Measurements from ENCODE around the gene LIPT2. TPM values are rescaled to one million over a fixed set of nuclear protein-coding genes. Genes with fewer than 3 reads are reported as not detected.

Gene LIPT2
- 1.7 and 3.2 TPM in 2 replicates for total RNA-seq
- polyA plus RNA-seq, result 4.0 and 4.1 TPM in 2 replicates
- polyA plus RNA-seq (2011; cell fraction: cytosol; rRNA removed), result 3.0 and 3.1 TPM in 2 replicates
- polyA plus RNA-seq (2011; cell fraction: nucleus; rRNA removed), result 1.8 and 3.0 TPM in 2 replicates
- 1.1 and 1.8 TPM in 2 replicates for polyA plus RNA-seq (2012)
- 3.3 and 5.6 TPM in 2 replicates for polyA minus RNA-seq
- polyA minus RNA-seq (2011; cell fraction: cytosol; rRNA and poly(A)+ RNA removed), result 4.3 TPM
- 2.7 and 3.3 TPM in 2 replicates for polyA minus RNA-seq (2011; cell fraction: nucleus; rRNA and poly(A)+ RNA removed)
- percentile 47 among the genes with signal in this experiment for Bru-seq, nascent RNA
- percentile 32 among the genes with signal in this experiment for BruChase-seq, experiment 1, labeled RNA remaining after a 6-hour chase
- percentile 35 among the genes with signal in this experiment for BruChase-seq, experiment 2, labeled RNA remaining after a 2-hour chase
- long read RNA-seq, transcript LIPT2-201 (2 exons, 1,018 nt), result major isoform, 6 of 10 reads
- long read RNA-seq, partial matches to known transcripts, result 0 of 10 reads
- long read RNA-seq, other reads (novel, unspliced or antisense), result 3 of 10 reads

DNA sequence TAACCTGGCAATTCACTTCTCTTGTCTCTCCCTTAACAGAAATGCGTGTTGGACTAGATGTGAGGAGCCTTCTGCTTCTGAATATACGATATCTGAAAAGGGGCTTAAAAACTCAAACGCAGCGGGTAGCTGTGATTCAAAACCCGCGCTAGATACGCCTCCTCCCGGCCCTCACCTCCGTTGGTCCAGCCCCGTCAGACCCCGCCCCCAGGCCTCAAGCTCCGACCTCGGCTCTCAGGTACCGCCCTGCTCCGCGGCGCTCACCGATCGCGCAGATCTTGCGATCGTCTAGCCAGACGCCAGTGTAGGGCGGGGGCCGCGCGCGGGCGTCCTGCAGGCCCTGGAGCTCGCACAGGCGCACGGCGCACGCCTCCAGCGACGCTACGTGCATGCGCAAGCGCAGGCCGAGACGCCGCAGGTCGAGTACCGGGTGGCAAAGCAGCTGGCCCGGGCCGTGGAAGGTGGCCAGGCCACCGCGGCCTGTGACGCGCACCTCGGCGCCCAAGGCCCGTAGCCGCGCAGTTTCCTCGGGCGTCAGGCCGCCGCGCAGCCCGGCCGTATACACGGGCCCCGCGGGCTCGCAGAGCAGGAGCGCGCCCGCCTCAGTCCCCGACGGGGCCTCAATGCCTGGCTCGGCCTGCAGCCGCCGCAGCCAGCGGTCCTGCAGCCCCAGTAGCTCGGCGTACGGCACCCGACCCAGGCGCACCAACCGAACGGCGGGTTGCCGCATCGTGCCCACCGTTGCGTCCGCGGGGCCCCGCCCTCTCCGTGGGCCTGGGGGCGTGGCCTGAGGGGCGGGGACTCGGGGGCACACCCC lies at the start of gene LIPT2:
TSS of gene LIPT2 (minus strand) at position 751 of the 817 bp plus-strand sequence. CDS start at position 730, 21 bp downstream.
- H3K9me1 ChIP-seq (replicated peaks; ENCODE audit: control insufficient read depth, extremely low read depth, insufficient read depth, low read length), result no peaks in the 10 kb centered on the region
- TF ChIP-seq GATA2 (IDR thresholded peaks at IDR 0.05; ENCODE audit: insufficient read depth, insufficient read length, low read depth, low read length) (peak; percentile 16), MAX (IDR thresholded peaks at IDR 0.05; ENCODE audit: insufficient read depth, insufficient read length) (no peak), POLR2A (IDR thresholded peaks at IDR 0.05; ENCODE audit: low read depth, low read length) (peak; percentile 85), POLR2AphosphoS5 (IDR thresholded peaks at IDR 0.05; ENCODE audit: insufficient read depth, low read depth, low read length) (peak; percentile 95)
- intact Hi-C loops (cut with micrococcal nuclease) (loop anchor here (1.0 kb wide), 1 partner anchor 66 kb away; no protein-coding TSS in a partner anchor), dilution Hi-C loops (cut with MboI; ENCODE audit: extremely low pct_ligation_motif_present, low sequenced_read_pairs) (no loop called here)
- H3K4me1 ChIP-seq (ENCODE audit: control insufficient read depth, extremely low read depth, insufficient read depth, low read length), result peaks cover 4% of the 10 kb centered on the region
- H4K20me1 ChIP-seq (replicated peaks; ENCODE audit: control insufficient read depth, extremely low read depth, insufficient read depth, low read length), result no peaks in the 10 kb centered on the region
- H3K79me2 ChIP-seq (ENCODE audit: control insufficient read depth, insufficient read depth, low read length), result no peaks in the 10 kb centered on the region
- peak within 1 kb of the TSS; percentile 74 for H3K4me2 ChIP-seq (ENCODE audit: insufficient read depth, low read length)
- peaks cover 3 to 7% of the 10 kb centered on the region in 2 experiments for H3K27me3 ChIP-seq (ENCODE audit: control insufficient read depth in 2 of 2, insufficient read depth in 2 of 2, low read length in 2 of 2)
- peak within 1 kb of the TSS; percentile 14 for H3K27ac ChIP-seq (ENCODE audit: insufficient read depth, low read depth, low read length)
- H3K4me3 ChIP-seq (replicated peaks in 1 of 3; ENCODE audit: insufficient read depth in 1 of 3, low read depth in 1 of 3, low read length in 3 of 3), result peak within 1 kb of the TSS; percentile 4 to 69 (median 52)
- no TSS peak for BruUV-seq (replicated peaks)
- FAIRE-seq (peak; percentile 91), DNase-seq (ENCODE audit: low read depth, low spot score) (peak; percentile 98)
- ChIA-PET CTCF (interaction anchor here (0.6 to 2.4 kb wide), 16 partner anchors 9 to 755 kb away, joined by 3 to 22 read pairs (median 4); partner anchors contain the start of genes KCNE3 and POLD3), POLR2A (interaction anchor here (0.7 to 1.7 kb wide), 3 partner anchors 40 to 204 kb away, joined by 3 to 7 read pairs (median 6); no protein-coding TSS in a partner anchor)
- peak within 1 kb of the TSS; percentile 66 for H2AFZ ChIP-seq (ENCODE audit: low read depth, low read length)
- H3K9ac ChIP-seq (replicated peaks; ENCODE audit: extremely low read depth, insufficient read depth, low read length), result peak within 1 kb of the TSS; percentile 58
- H3K36me3 ChIP-seq (ENCODE audit: control insufficient read depth in 2 of 2, extremely low read depth in 1 of 2, insufficient read depth in 2 of 2, low read length in 2 of 2), result no peaks in the 10 kb centered on the region
- H3K9me3 ChIP-seq (replicated peaks; ENCODE audit: control insufficient read depth, insufficient read depth, low read length), result no peaks in the 10 kb centered on the region
